OCI-LY7 (cell line): ENCODE measurements around the gene PTH1R.

ENCODE experiments used
- EZH2phosphoT487 ChIP-seq: fragments of 200-600 bp; sonication (generic); IDR thresholded peaks from 2 replicates; pipeline ENCODE4 v1.6.1; 2018; ENCODE audit warnings: low read depth, borderline replicate concordance, mild to moderate bottlenecking, mixed run types, antibody characterized with exemption, low read length, moderate library complexity, mixed read lengths
- TF ChIP-seq, protein P1 (sequence below): fragments of 200-600 bp; sonication (generic); conservative IDR thresholded peaks from 2 replicates; pipeline ENCODE4 v1.5.1; 2014; ENCODE audit warnings: mild to moderate bottlenecking, antibody characterized with exemption, low read length, moderate library complexity, mixed read lengths

DNA sequence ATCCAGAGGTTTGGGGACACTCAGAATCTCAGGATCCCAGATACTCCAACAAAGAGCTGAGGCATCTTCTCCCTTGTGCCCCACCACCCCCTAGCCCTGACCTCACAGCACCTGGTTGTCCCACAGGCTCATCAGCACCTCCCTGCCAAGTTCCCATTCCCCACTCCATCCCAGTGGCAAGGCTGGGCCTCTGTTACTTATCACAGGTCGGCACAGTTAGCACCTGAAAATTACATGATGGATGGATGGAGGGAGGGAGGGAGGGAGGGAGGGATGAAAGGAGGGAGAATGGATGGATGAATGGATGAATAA lies 27.1 kb upstream of the PTH1R start:
- TF ChIP-seq, protein P1, sequence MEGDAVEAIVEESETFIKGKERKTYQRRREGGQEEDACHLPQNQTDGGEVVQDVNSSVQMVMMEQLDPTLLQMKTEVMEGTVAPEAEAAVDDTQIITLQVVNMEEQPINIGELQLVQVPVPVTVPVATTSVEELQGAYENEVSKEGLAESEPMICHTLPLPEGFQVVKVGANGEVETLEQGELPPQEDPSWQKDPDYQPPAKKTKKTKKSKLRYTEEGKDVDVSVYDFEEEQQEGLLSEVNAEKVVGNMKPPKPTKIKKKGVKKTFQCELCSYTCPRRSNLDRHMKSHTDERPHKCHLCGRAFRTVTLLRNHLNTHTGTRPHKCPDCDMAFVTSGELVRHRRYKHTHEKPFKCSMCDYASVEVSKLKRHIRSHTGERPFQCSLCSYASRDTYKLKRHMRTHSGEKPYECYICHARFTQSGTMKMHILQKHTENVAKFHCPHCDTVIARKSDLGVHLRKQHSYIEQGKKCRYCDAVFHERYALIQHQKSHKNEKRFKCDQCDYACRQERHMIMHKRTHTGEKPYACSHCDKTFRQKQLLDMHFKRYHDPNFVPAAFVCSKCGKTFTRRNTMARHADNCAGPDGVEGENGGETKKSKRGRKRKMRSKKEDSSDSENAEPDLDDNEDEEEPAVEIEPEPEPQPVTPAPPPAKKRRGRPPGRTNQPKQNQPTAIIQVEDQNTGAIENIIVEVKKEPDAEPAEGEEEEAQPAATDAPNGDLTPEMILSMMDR: no peak
- no peak for TF ChIP-seq EZH2phosphoT487
